AG04449 (cell line): Measurements from ENCODE around the gene LRRC4C.

ENCODE experiments used
- CTCF ChIA-PET: fragments of 350-600 bp; formaldehyde crosslinking; extraction: SDS; loops from one replicate; lab custom pipeline; 2021; ENCODE audit warnings: antibody characterized with exemption; lab: Yijun Ruan, JAX
- POLR2A ChIA-PET: fragments of 400-600, 350-600 bp; formaldehyde crosslinking; extraction: SDS; loops from one replicate; lab custom pipeline; 2020; ENCODE audit warnings: antibody characterized with exemption, inconsistent platforms; lab: Yijun Ruan, JAX
- DNase-seq: peaks from one replicate; pipeline ENCODE4 v3.0.0-alpha.2; 2010; ENCODE audit warnings: low read depth, low spot score
- H3K4me3 ChIP-seq: 2 replicates; pipeline ENCODE4 v1.5.1; 2011; ENCODE audit warnings: low read depth, mild to moderate bottlenecking, control low read depth, low read length
- CTCF ChIP-seq: IDR thresholded peaks from one replicate; pipeline ENCODE4 v1.5.1; 2011; ENCODE audit warnings: mild to moderate bottlenecking, moderate library complexity, low read length, control low read depth, inconsistent platforms; ENCODE audit not compliant: insufficient read depth; ENCODE audit errors: missing control alignments

Gene LRRC4C

GRCh38 chr11:41113160-41113559 is 346.3 kb downstream of the LRRC4C start:
- DNase-seq = no peak
- no peak for TF ChIP-seq CTCF
- CTCF ChIA-PET = no interaction called here
- POLR2A ChIA-PET = no interaction called here
- H3K4me3 ChIP-seq = no peak overlapping the region

GRCh38 chr11:41110527-41110926 is 348.9 kb downstream of the LRRC4C start:
- TF ChIP-seq CTCF = no peak
- POLR2A ChIA-PET = no interaction called here
- DNase-seq = no peak
- CTCF ChIA-PET = no interaction called here
- no peak overlapping the region for H3K4me3 ChIP-seq

GRCh38 chr11:41102471-41102870 is 357.0 kb downstream of the LRRC4C start:
- no peak overlapping the region for H3K4me3 ChIP-seq
- CTCF ChIA-PET = no interaction called here
- no peak for DNase-seq
- no peak for TF ChIP-seq CTCF
- POLR2A ChIA-PET = no interaction called here

GRCh38 chr11:41099654-41100053 is 359.8 kb downstream of the LRRC4C start:
- ChIA-PET POLR2A (no interaction called here), CTCF (no interaction called here)
- no peak for DNase-seq
- H3K4me3 ChIP-seq = no peak overlapping the region
- TF ChIP-seq CTCF = no peak

- CTCF ChIA-PET = no interaction called here
- POLR2A ChIA-PET = no interaction called here
- H3K4me3 ChIP-seq = no peak overlapping the region
- TF ChIP-seq CTCF = no peak
- no peak for DNase-seq
Observed at GRCh38 chr11:41085123-41085522, 374.3 kb downstream of the LRRC4C start.

- no peak overlapping the region for H3K4me3 ChIP-seq
- POLR2A ChIA-PET = no interaction called here
- no peak for DNase-seq
- CTCF ChIA-PET = no interaction called here
- TF ChIP-seq CTCF = no peak
Observed at GRCh38 chr11:41081756-41082285, 377.6 kb downstream of the LRRC4C start.
